Neural cell (in vitro differentiated cells): ENCODE measurements around the gene TBC1D14.

ENCODE experiments used
- CTCF ChIP-seq: fragments of 450-650 bp; IDR thresholded peaks from 2 replicates; pipeline ENCODE4 v1.5.1; 2014; ENCODE audit warnings: antibody characterized with exemption, mild to moderate bottlenecking, moderate library complexity; ENCODE audit not compliant: poor library complexity, severe bottlenecking
- EP300 ChIP-seq: fragments of 450-650 bp; conservative IDR thresholded peaks from 2 replicates; pipeline ENCODE4 v1.6.1; 2014; ENCODE audit warnings: antibody characterized with exemption, mild to moderate bottlenecking, moderate library complexity; ENCODE audit not compliant: poor library complexity, severe bottlenecking
- EZH2 ChIP-seq: fragments of 200-600, 300-800 bp; shearing (Covaris generic), sonication (generic); IDR thresholded peaks from 2 replicates; pipeline ENCODE4 v1.6.1; 2014; ENCODE audit warnings: antibody characterized with exemption, low read length, borderline replicate concordance, mild to moderate bottlenecking; ENCODE audit not compliant: insufficient read depth, poor library complexity, severe bottlenecking
- POLR2AphosphoS5 ChIP-seq: IDR thresholded peaks from 2 replicates; pipeline ENCODE4 v1.6.1; 2012
- TAF1 ChIP-seq: IDR thresholded peaks from 2 replicates; pipeline ENCODE4 v1.6.1; 2012; ENCODE audit warnings: low read depth

- TF ChIP-seq CTCF (no peak), POLR2AphosphoS5 (no peak), EZH2 (no peak), EP300 (no peak), TAF1 (no peak)
Observed at GRCh38 chr4:6971536-6972374, 62.1 kb downstream of the TBC1D14 start.
